ENCODE data around the gene RPTOR. TPM values are rescaled to one million over a fixed set of nuclear protein-coding genes. Genes with fewer than 3 reads are reported as not detected.

RPTOR gene
- total and polyA plus RNA-seq, 2 donors (not counting 3 experiments of a cell fraction or from before 2014, with no cell fraction given), result 10.7 to 41.8 TPM

DNA sequence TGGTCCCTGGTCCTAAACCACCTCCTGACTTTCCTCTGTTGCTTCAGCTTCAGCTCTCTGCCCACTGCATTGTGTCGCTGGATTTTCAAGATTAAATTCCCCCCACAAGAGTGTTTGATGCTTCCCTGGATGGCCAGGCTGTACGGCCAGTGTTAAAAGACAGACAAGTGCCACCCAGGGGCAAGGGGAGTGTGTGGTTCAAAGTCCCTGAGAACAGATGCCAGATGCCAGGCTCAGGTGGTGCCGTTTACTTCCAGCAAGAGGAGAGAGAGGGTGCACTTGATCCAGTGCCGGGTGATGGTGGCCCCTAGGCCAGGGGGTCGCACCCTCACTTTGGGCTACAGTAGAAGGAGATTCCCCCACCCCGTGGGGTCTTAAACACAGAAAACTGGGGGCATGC is 109.2 kb downstream of the RPTOR start:
- peaks cover 32% of the 10 kb centered on the region for H3K79me2 ChIP-seq (ENCODE audit: control insufficient read depth, insufficient read depth, low read length)
- FAIRE-seq (no peak), DNase-seq (ENCODE audit: low read depth, low spot score) (no peak)
- POLR2A ChIA-PET, result no interaction called here
- H3K9me1 ChIP-seq (replicated peaks; ENCODE audit: control insufficient read depth, extremely low read depth, insufficient read depth, low read length), result no peaks in the 10 kb centered on the region
- H3K9ac ChIP-seq (replicated peaks; ENCODE audit: extremely low read depth, insufficient read depth, low read length), result no peak overlapping the region
- no peaks in the 10 kb centered on the region for H4K20me1 ChIP-seq (replicated peaks; ENCODE audit: control insufficient read depth, extremely low read depth, insufficient read depth, low read length)
- intact Hi-C loops (cut with micrococcal nuclease) (no loop called here), dilution Hi-C loops (cut with MboI; ENCODE audit: extremely low pct_ligation_motif_present, low sequenced_read_pairs) (no loop called here)
- CTCF ChIA-PET, result no interaction called here
- no peak overlapping the region for H3K4me3 ChIP-seq (replicated peaks in 1 of 3; ENCODE audit: insufficient read depth in 1 of 3, low read depth in 1 of 3, low read length in 3 of 3)
- H3K9me3 ChIP-seq (replicated peaks; ENCODE audit: control insufficient read depth, insufficient read depth, low read length), result no peaks in the 10 kb centered on the region
- no peak overlapping the region for H3K4me2 ChIP-seq (ENCODE audit: insufficient read depth, low read length)
- no peak for TF ChIP-seq POLR2A (IDR thresholded peaks at IDR 0.05; ENCODE audit: low read depth, low read length)
- no peak for TF ChIP-seq MYC (IDR thresholded peaks at IDR 0.05; ENCODE audit: low read depth, low read length)
- TF ChIP-seq FOS (IDR thresholded peaks at IDR 0.05; ENCODE audit: borderline replicate concordance, insufficient read depth, low read length), result no peak
- TF ChIP-seq EZH2 (IDR thresholded peaks at IDR 0.05; ENCODE audit: borderline replicate concordance, low read depth, low read length, severe bottlenecking), result no peak
- no peak for TF ChIP-seq JUN (IDR thresholded peaks at IDR 0.05; ENCODE audit: borderline replicate concordance, insufficient read depth, insufficient read length, low read depth)
- no peak for TF ChIP-seq GATA2 (IDR thresholded peaks at IDR 0.05; ENCODE audit: insufficient read depth, insufficient read length, low read depth, low read length)
- no peak for TF ChIP-seq POLR2AphosphoS5 (IDR thresholded peaks at IDR 0.05; ENCODE audit: insufficient read depth, low read depth, low read length)
- TF ChIP-seq, protein P1, sequence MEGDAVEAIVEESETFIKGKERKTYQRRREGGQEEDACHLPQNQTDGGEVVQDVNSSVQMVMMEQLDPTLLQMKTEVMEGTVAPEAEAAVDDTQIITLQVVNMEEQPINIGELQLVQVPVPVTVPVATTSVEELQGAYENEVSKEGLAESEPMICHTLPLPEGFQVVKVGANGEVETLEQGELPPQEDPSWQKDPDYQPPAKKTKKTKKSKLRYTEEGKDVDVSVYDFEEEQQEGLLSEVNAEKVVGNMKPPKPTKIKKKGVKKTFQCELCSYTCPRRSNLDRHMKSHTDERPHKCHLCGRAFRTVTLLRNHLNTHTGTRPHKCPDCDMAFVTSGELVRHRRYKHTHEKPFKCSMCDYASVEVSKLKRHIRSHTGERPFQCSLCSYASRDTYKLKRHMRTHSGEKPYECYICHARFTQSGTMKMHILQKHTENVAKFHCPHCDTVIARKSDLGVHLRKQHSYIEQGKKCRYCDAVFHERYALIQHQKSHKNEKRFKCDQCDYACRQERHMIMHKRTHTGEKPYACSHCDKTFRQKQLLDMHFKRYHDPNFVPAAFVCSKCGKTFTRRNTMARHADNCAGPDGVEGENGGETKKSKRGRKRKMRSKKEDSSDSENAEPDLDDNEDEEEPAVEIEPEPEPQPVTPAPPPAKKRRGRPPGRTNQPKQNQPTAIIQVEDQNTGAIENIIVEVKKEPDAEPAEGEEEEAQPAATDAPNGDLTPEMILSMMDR (IDR thresholded peaks at IDR 0.05; ENCODE audit: extremely low read depth in 1 of 2, insufficient read depth in 1 of 2, low read depth in 1 of 2, low read length in 2 of 2), result no peak
- TF ChIP-seq, protein P2, sequence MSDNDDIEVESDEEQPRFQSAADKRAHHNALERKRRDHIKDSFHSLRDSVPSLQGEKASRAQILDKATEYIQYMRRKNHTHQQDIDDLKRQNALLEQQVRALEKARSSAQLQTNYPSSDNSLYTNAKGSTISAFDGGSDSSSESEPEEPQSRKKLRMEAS (IDR thresholded peaks at IDR 0.05; ENCODE audit: insufficient read depth, insufficient read length), result no peak
- no peaks in the 10 kb centered on the region for H3K36me3 ChIP-seq (ENCODE audit: control insufficient read depth in 2 of 2, extremely low read depth in 1 of 2, insufficient read depth in 2 of 2, low read length in 2 of 2)
- no peaks in the 10 kb centered on the region for H3K27me3 ChIP-seq (ENCODE audit: control insufficient read depth in 2 of 2, insufficient read depth in 2 of 2, low read length in 2 of 2)
- BruUV-seq (replicated peaks), result no TSS peak
- H3K27ac ChIP-seq (ENCODE audit: insufficient read depth, low read depth, low read length), result no peak overlapping the region
- peaks cover 9% of the 10 kb centered on the region for H3K4me1 ChIP-seq (ENCODE audit: control insufficient read depth, extremely low read depth, insufficient read depth, low read length)
- H2AFZ ChIP-seq (ENCODE audit: low read depth, low read length), result no peak overlapping the region

Data from endothelial cell of umbilical vein (primary cell).